Measurements from ENCODE around the gene ATXN1.

DNA sequence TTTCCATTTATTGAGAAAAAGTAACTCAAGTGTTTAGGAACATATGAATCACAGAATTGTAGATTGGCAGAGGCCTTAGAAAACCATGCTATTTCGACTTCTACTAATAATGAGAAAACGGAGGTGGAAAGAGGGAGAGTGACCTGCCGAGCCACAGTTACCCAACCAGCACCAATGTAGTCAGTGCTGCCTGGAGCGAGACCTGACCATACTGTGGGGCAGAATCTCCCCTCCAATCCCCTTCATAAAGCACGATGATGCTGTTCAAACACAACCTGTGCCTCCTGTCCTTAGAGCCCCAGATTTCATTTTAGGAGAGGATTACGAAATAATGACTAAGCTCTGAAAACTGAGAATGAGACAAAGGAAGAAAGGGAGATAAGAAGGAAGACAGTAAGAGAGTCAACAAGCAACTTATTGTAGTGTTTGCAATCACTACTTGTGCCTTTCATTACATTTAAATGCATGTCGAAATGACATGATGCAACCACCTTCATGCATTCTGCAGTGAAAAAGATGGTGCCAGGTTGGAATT lies 70.6 kb downstream of the ATXN1 start:
- peak; percentile 42; the same call in 2 of the 3 replicates for TF ChIP-seq SMC3 (IDR thresholded peaks at IDR 0.05)
- TF ChIP-seq, protein P1, sequence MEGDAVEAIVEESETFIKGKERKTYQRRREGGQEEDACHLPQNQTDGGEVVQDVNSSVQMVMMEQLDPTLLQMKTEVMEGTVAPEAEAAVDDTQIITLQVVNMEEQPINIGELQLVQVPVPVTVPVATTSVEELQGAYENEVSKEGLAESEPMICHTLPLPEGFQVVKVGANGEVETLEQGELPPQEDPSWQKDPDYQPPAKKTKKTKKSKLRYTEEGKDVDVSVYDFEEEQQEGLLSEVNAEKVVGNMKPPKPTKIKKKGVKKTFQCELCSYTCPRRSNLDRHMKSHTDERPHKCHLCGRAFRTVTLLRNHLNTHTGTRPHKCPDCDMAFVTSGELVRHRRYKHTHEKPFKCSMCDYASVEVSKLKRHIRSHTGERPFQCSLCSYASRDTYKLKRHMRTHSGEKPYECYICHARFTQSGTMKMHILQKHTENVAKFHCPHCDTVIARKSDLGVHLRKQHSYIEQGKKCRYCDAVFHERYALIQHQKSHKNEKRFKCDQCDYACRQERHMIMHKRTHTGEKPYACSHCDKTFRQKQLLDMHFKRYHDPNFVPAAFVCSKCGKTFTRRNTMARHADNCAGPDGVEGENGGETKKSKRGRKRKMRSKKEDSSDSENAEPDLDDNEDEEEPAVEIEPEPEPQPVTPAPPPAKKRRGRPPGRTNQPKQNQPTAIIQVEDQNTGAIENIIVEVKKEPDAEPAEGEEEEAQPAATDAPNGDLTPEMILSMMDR (IDR thresholded peaks at IDR 0.05) = no peak
- TF ChIP-seq MAZ (IDR thresholded peaks at IDR 0.05; ENCODE audit: borderline replicate concordance, low read depth, low read length) = no peak
- peak; percentile 85 to 88; a peak in 4 of 5 replicates for TF ChIP-seq EP300 (IDR thresholded peaks at IDR 0.05)
- TF ChIP-seq POLR2AphosphoS2 (conservative IDR thresholded peaks at IDR 0.05; ENCODE audit: low read length) = no peak
- TF ChIP-seq MAFK (IDR thresholded peaks at IDR 0.05; ENCODE audit: partially characterized antibody) = no peak
- TF ChIP-seq CBX8 (IDR thresholded peaks at IDR 0.05) = no peak
- TF ChIP-seq HDAC2 (IDR thresholded peaks at IDR 0.05) = no peak
- TF ChIP-seq RCOR1 (IDR thresholded peaks at IDR 0.05; ENCODE audit: low read depth, low read length) = no peak
- peak; percentile 83 to 90; a peak in 4 of 5 replicates for TF ChIP-seq JUN (IDR thresholded peaks at IDR 0.05)
- TF ChIP-seq POLR2A (IDR thresholded peaks at IDR 0.05; ENCODE audit: low read length) = no peak
- no peak for TF ChIP-seq EHMT2 (IDR thresholded peaks at IDR 0.05; ENCODE audit: low read depth)
- no peak for TF ChIP-seq NR3C1 (IDR thresholded peaks at IDR 0.05)
- TF ChIP-seq, protein P2, sequence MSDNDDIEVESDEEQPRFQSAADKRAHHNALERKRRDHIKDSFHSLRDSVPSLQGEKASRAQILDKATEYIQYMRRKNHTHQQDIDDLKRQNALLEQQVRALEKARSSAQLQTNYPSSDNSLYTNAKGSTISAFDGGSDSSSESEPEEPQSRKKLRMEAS (IDR thresholded peaks at IDR 0.05) = no peak; the same call in none of the 2 replicates
